ENCODE data around the gene NCF2. TPM values are rescaled to one million over a fixed set of nuclear protein-coding genes. Genes with fewer than 3 reads are reported as not detected.

The NCF2 gene
- total and polyA plus RNA-seq, 7 donors, result 0.51 to 4.3 (median 2.3) TPM

DNA sequence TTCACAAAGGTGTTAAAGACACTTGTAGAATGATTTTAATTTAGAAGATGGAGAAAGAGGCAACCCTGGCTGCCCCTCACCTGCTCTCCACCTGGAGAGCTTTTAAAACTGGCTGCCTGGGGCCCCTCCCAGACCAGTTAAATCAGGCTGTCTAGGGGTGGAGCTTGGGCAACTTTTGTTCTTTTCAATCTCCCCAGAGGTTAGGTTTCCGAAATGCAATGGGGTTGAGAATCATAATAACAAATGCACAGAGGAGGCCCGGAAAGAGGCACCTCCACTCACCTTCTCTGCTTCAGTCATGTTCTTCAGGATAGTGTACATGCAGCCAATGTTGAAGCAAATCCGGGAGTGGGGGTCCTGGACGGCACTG, 400 bp downstream of the NCF2 start:
- Histone ChIP-seq H3K4me3 (peak overlapping the region; percentile 41), H3K9me3 (no peaks in the 10 kb centered on the region), H3K4me1 (no peaks in the 10 kb centered on the region), H3K27me3 (ENCODE audit: insufficient read depth in 3 of 3, low read length in 2 of 3) (no peaks in the 10 kb centered on the region), H3K27ac (no peak overlapping the region), H3K36me3 (ENCODE audit: insufficient read depth in 1 of 2, low read depth in 1 of 2) (no peaks in the 10 kb centered on the region)
- intact Hi-C loops (cut with DNase I), result no loop called here
- DNase-seq (no peak), ATAC-seq (no peak)
- TF ChIP-seq, protein P1, sequence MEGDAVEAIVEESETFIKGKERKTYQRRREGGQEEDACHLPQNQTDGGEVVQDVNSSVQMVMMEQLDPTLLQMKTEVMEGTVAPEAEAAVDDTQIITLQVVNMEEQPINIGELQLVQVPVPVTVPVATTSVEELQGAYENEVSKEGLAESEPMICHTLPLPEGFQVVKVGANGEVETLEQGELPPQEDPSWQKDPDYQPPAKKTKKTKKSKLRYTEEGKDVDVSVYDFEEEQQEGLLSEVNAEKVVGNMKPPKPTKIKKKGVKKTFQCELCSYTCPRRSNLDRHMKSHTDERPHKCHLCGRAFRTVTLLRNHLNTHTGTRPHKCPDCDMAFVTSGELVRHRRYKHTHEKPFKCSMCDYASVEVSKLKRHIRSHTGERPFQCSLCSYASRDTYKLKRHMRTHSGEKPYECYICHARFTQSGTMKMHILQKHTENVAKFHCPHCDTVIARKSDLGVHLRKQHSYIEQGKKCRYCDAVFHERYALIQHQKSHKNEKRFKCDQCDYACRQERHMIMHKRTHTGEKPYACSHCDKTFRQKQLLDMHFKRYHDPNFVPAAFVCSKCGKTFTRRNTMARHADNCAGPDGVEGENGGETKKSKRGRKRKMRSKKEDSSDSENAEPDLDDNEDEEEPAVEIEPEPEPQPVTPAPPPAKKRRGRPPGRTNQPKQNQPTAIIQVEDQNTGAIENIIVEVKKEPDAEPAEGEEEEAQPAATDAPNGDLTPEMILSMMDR (IDR thresholded peaks at IDR 0.05), result no peak
- WGBS, 3 donors, result 78 to 90% (median 81%) methylated on average over 4 of the region's 4 CpGs

DNA sequence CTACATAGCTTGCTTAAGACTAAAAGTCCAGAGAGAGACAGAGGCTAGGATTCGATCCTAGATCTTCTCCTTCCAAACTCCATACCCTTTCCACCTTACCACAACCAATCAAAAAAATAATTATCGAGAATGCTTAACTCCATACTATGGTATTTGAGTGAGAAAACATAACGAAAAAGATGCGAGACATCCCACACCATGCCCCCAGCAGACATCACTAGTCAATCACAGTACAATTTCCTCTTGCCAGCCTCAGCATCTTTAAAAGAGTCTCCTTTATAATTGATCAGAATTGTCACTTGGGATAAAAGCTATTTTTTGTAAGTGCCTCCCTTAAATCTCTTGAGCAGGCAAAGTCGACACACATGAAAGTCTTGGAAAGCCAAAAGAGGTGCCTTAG, 875 bp downstream of the NCF2 start:
- DNase-seq, result no peak
- Histone ChIP-seq H3K4me3 (peak overlapping the region; percentile 41), H3K27ac (no peak overlapping the region), H3K27me3 (ENCODE audit: insufficient read depth in 3 of 3, low read length in 2 of 3) (no peaks in the 10 kb centered on the region), H3K9me3 (no peaks in the 10 kb centered on the region), H3K4me1 (no peaks in the 10 kb centered on the region), H3K36me3 (ENCODE audit: insufficient read depth in 1 of 2, low read depth in 1 of 2) (no peaks in the 10 kb centered on the region)
- ATAC-seq, result no peak
- TF ChIP-seq, protein P1 (IDR thresholded peaks at IDR 0.05), result no peak
- 91 to 94% (median 91%) methylated on average over 5 of the region's 5 CpGs for WGBS, 3 donors
- intact Hi-C loops (cut with DNase I), result no loop called here

DNA sequence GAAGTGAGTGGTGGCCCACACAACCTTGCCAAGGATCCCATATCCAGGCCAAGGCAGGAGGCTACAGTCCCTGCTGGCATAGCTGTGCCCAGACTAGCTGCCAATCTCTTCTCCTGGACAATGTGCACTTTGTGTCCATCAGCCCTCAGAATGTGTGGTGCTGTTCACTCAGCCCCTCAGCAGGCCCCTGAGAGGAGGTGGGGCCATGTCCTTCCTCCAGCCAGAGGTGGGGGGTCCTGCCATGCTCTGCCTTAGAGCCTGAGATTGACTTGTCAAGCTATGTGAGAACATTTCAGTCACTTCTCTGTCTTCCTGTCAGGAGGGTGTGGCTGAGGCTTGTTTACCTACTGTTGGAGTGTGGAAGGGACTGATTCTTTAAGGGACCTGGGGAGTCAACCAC, 1.4 kb downstream of the NCF2 start:
- TF ChIP-seq, protein P1 (IDR thresholded peaks at IDR 0.05), result no peak
- no peaks in the 10 kb centered on the region for H3K27me3 ChIP-seq (ENCODE audit: insufficient read depth in 3 of 3, low read length in 2 of 3)
- no peaks in the 10 kb centered on the region for H3K9me3 ChIP-seq
- H3K36me3 ChIP-seq (ENCODE audit: insufficient read depth in 1 of 2, low read depth in 1 of 2), result no peaks in the 10 kb centered on the region
- peak overlapping the region; percentile 41 for H3K4me3 ChIP-seq
- no peak overlapping the region for H3K27ac ChIP-seq
- DNase-seq (no peak), ATAC-seq (no peak)
- no peaks in the 10 kb centered on the region for H3K4me1 ChIP-seq
- intact Hi-C loops (cut with DNase I), result no loop called here

DNA sequence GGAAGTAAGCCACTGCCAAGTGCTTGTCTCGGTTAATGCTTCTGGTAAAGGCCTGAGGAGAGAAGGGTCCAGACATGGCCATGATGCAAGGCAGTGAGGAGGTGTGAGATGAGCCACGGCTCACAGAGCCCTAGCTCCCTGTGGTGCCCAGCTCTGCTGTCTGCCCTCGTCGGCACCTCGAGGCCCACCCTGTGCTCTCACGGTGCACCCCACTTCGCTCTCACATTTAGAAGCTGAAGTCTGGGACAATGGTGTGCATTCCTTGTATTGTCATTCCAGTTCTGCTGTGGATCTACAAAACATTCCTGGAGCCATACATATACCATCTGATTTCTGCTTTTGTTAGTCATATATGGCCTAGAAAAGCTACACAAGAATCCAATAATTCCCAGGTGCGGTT, 3.3 kb downstream of the NCF2 start:
- Histone ChIP-seq H3K9me3 (no peaks in the 10 kb centered on the region), H3K36me3 (ENCODE audit: insufficient read depth in 1 of 2, low read depth in 1 of 2) (no peaks in the 10 kb centered on the region), H3K4me1 (no peaks in the 10 kb centered on the region), H3K27me3 (ENCODE audit: insufficient read depth in 3 of 3, low read length in 2 of 3) (no peaks in the 10 kb centered on the region), H3K27ac (no peak overlapping the region), H3K4me3 (no peak overlapping the region)
- no peak for ATAC-seq
- no peak for DNase-seq
- TF ChIP-seq, protein P1 (IDR thresholded peaks at IDR 0.05), result no peak
- WGBS, 3 donors, result 86 to 95% (median 92%) methylated on average over 8 of the region's 8 CpGs
- intact Hi-C loops (cut with DNase I), result no loop called here

DNA sequence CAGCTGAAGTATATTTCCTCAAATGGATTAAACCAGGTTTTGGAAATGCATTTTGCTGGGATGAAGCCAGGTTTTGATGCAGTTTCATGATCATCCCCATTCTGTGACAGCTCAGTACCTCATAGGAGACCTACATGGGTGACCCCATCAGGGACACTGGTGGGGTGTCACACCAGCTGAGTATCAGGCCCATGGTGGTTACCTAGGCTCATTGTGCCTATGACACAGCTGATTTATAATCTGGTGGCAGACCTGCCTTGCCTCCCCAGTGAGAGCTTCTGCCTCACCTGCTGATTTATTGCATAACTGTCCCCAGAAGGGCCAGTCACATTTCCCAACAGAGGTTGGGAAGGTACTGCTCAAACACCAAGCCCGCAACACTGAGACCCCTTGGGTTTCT, 3.8 kb downstream of the NCF2 start:
- TF ChIP-seq, protein P1 (IDR thresholded peaks at IDR 0.05), result no peak
- no peak for ATAC-seq
- H3K27ac ChIP-seq, result no peak overlapping the region
- intact Hi-C loops (cut with DNase I), result no loop called here
- no peaks in the 10 kb centered on the region for H3K4me1 ChIP-seq
- DNase-seq, result no peak
- H3K9me3 ChIP-seq, result no peaks in the 10 kb centered on the region
- 96 to 100% (median 97%) methylated on average over 1 of the region's 1 CpG for WGBS, 3 donors
- H3K4me3 ChIP-seq, result no peak overlapping the region
- H3K36me3 ChIP-seq (ENCODE audit: insufficient read depth in 1 of 2, low read depth in 1 of 2), result no peaks in the 10 kb centered on the region
- no peaks in the 10 kb centered on the region for H3K27me3 ChIP-seq (ENCODE audit: insufficient read depth in 3 of 3, low read length in 2 of 3)

All from psoas muscle (tissue), 8 donors.